ENCODE measurements around the gene RESP18. TPM values are rescaled to one million over a fixed set of nuclear protein-coding genes. Genes with fewer than 3 reads are reported as not detected.

The RESP18 gene
- total and polyA plus RNA-seq, 3 experiments from 2014 or later = not detected

- H3K9me3 ChIP-seq (ENCODE audit: low read length) = no peaks in the 10 kb centered on the region
- Mint-ChIP-seq H3K4me3 (no peak overlapping the region), H3K27me3 (peaks cover 28 to 44% of the 10 kb centered on the region in 2 donors), H3K36me3 (no peaks in the 10 kb centered on the region), H3K9me3 (no peaks in the 10 kb centered on the region), H3K27ac (no peak overlapping the region), H3K4me1 (peaks cover 7 to 14% (median 9%) of the 10 kb centered on the region in 3 donors)
- H3K36me3 ChIP-seq (ENCODE audit: insufficient read depth, low read length) = no peaks in the 10 kb centered on the region
- peaks cover 4% of the 10 kb centered on the region for H3K27me3 ChIP-seq (ENCODE audit: insufficient read depth, low read length, poor library complexity, severe bottlenecking)
- H3K4me3 ChIP-seq (ENCODE audit: low read length) = no peak overlapping the region
- POLR2A ChIA-PET = no interaction called here
- H3K4me1 ChIP-seq (ENCODE audit: insufficient read depth, low read length) = peaks cover 15% of the 10 kb centered on the region
- DNase-seq = no peak
- no peak overlapping the region for H3K27ac ChIP-seq (ENCODE audit: low read depth, low read length)
- CTCF ChIA-PET = interaction anchor here (0.9 to 4.5 kb wide), 19 partner anchors 9 to 242 kb away, joined by 3 to 31 read pairs (median 4); partner anchors contain the start of genes ANKZF1, ATG9A, DNAJB2 and NHEJ1
Observed at GRCh38 chr2:219300022-219300421, 32.5 kb downstream of the RESP18 start.

GRCh38 chr2:219299372-219299760 lies 33.2 kb downstream of the RESP18 start:
- peaks cover 4% of the 10 kb centered on the region for H3K27me3 ChIP-seq (ENCODE audit: insufficient read depth, low read length, poor library complexity, severe bottlenecking)
- Mint-ChIP-seq H3K4me3 (no peak overlapping the region), H3K27ac (peak overlapping the region in 1 of 8 donors; percentile 17), H3K27me3 (peaks cover 25 to 37% of the 10 kb centered on the region in 2 donors), H3K36me3 (no peaks in the 10 kb centered on the region), H3K9me3 (no peaks in the 10 kb centered on the region), H3K4me1 (peaks cover 8 to 18% (median 11%) of the 10 kb centered on the region in 3 donors)
- ChIA-PET POLR2A (no interaction called here), CTCF (interaction anchor here (0.6 to 4.5 kb wide), 17 partner anchors 9 to 255 kb away, joined by 3 to 31 read pairs (median 4); partner anchors contain the start of genes ANKZF1, ATG9A, DNAJB2 and NHEJ1)
- DNase-seq = no peak
- H3K36me3 ChIP-seq (ENCODE audit: insufficient read depth, low read length) = no peaks in the 10 kb centered on the region
- no peaks in the 10 kb centered on the region for H3K9me3 ChIP-seq (ENCODE audit: low read length)
- H3K4me3 ChIP-seq (ENCODE audit: low read length) = no peak overlapping the region
- H3K4me1 ChIP-seq (ENCODE audit: insufficient read depth, low read length) = peaks cover 20% of the 10 kb centered on the region
- no peak overlapping the region for H3K27ac ChIP-seq (ENCODE audit: low read depth, low read length)

GRCh38 chr2:219298759-219299371 lies 33.7 kb downstream of the RESP18 start:
- Mint-ChIP-seq H3K36me3 (no peaks in the 10 kb centered on the region), H3K9me3 (no peaks in the 10 kb centered on the region), H3K4me3 (no peak overlapping the region), H3K27me3 (peaks cover 25 to 35% of the 10 kb centered on the region in 2 donors), H3K4me1 (peaks cover 10 to 21% (median 16%) of the 10 kb centered on the region in 3 donors), H3K27ac (peak overlapping the region in 3 of 8 donors; percentile 17 to 43 (median 33))
- Histone ChIP-seq H3K27me3 (ENCODE audit: insufficient read depth, low read length, poor library complexity, severe bottlenecking) (peaks cover 4% of the 10 kb centered on the region), H3K36me3 (ENCODE audit: insufficient read depth, low read length) (no peaks in the 10 kb centered on the region), H3K27ac (ENCODE audit: low read depth, low read length) (no peak overlapping the region), H3K9me3 (ENCODE audit: low read length) (no peaks in the 10 kb centered on the region), H3K4me1 (ENCODE audit: insufficient read depth, low read length) (peaks cover 22% of the 10 kb centered on the region), H3K4me3 (ENCODE audit: low read length) (no peak overlapping the region)
- POLR2A ChIA-PET = no interaction called here
- CTCF ChIA-PET = interaction anchor here (0.6 to 5.6 kb wide), 18 partner anchors 10 to 254 kb away, joined by 3 to 132 read pairs (median 4); partner anchors contain the start of genes ANKZF1, ATG9A, DNAJB2 and NHEJ1
- peak; percentile 78 to 90 (median 82) for DNase-seq

GRCh38 chr2:219297766-219298456 lies 34.6 kb downstream of the RESP18 start:
- POLR2A ChIA-PET = no interaction called here

GRCh38 chr2:219296631-219297391 lies 35.7 kb downstream of the RESP18 start:
- Mint-ChIP-seq H3K36me3 (no peaks in the 10 kb centered on the region), H3K4me3 (no peak overlapping the region), H3K9me3 (no peaks in the 10 kb centered on the region), H3K27me3 (peaks cover 15 to 18% of the 10 kb centered on the region in 2 donors), H3K27ac (peak overlapping the region in 2 of 8 donors; percentile 68 to 93), H3K4me1 (peaks cover 10 to 21% (median 16%) of the 10 kb centered on the region in 3 donors)
- ChIA-PET CTCF (interaction anchor here (1.1 to 5.6 kb wide), 11 partner anchors 18 to 239 kb away, joined by 3 to 132 read pairs (median 26); partner anchors contain the start of genes ABCB6, CNPPD1, DNAJB2 and IHH), POLR2A (no interaction called here)
- peaks cover 4% of the 10 kb centered on the region for H3K27me3 ChIP-seq (ENCODE audit: insufficient read depth, low read length, poor library complexity, severe bottlenecking)
- H3K36me3 ChIP-seq (ENCODE audit: insufficient read depth, low read length) = no peaks in the 10 kb centered on the region
- no peak overlapping the region for H3K4me3 ChIP-seq (ENCODE audit: low read length)
- no peak overlapping the region for H3K27ac ChIP-seq (ENCODE audit: low read depth, low read length)
- no peaks in the 10 kb centered on the region for H3K9me3 ChIP-seq (ENCODE audit: low read length)
- peak in 1 of 5 donors; percentile 60 for DNase-seq
- peaks cover 22% of the 10 kb centered on the region for H3K4me1 ChIP-seq (ENCODE audit: insufficient read depth, low read length)

More at GRCh38 chr2:219297766-219298456, 34.6 kb downstream of the RESP18 start:
- peaks cover 10 to 21% (median 16%) of the 10 kb centered on the region in 3 donors for H3K4me1 Mint-ChIP-seq
- no peak overlapping the region for H3K27ac ChIP-seq (ENCODE audit: low read depth, low read length)
- peaks cover 4% of the 10 kb centered on the region for H3K27me3 ChIP-seq (ENCODE audit: insufficient read depth, low read length, poor library complexity, severe bottlenecking)
- H3K4me3 ChIP-seq (ENCODE audit: low read length) = no peak overlapping the region
- peaks cover 20 to 28% of the 10 kb centered on the region in 2 donors for H3K27me3 Mint-ChIP-seq
- no peaks in the 10 kb centered on the region for H3K36me3 ChIP-seq (ENCODE audit: insufficient read depth, low read length)
- peak overlapping the region in 3 of 8 donors; percentile 30 to 47 (median 44) for H3K27ac Mint-ChIP-seq
- no peaks in the 10 kb centered on the region for H3K36me3 Mint-ChIP-seq
- no peaks in the 10 kb centered on the region for H3K9me3 Mint-ChIP-seq
- DNase-seq = no peak
- H3K4me1 ChIP-seq (ENCODE audit: insufficient read depth, low read length) = peaks cover 22% of the 10 kb centered on the region
- no peak overlapping the region for H3K4me3 Mint-ChIP-seq
- H3K9me3 ChIP-seq (ENCODE audit: low read length) = no peaks in the 10 kb centered on the region
- CTCF ChIA-PET = interaction anchor here (1.1 to 5.6 kb wide), 10 partner anchors 11 to 240 kb away, joined by 3 to 132 read pairs (median 8); partner anchors contain the start of genes CNPPD1, DNAJB2, NHEJ1 and PTPRN

GRCh38 chr2:219296142-219296541 lies 36.4 kb downstream of the RESP18 start:
- ChIA-PET CTCF (interaction anchor here (1.5 to 7.4 kb wide), 13 partner anchors 16 to 241 kb away, joined by 7 to 258 read pairs (median 35); partner anchors contain the start of genes ABCB6, ANKZF1, ATG9A and CNPPD1), POLR2A (no interaction called here)
- no peaks in the 10 kb centered on the region for H3K9me3 ChIP-seq (ENCODE audit: low read length)
- no peaks in the 10 kb centered on the region for H3K36me3 ChIP-seq (ENCODE audit: insufficient read depth, low read length)
- no peak for DNase-seq
- Mint-ChIP-seq H3K36me3 (no peaks in the 10 kb centered on the region), H3K27ac (peak overlapping the region in 3 of 8 donors; percentile 68 to 93 (median 71)), H3K27me3 (peaks cover 11% of the 10 kb centered on the region in 2 donors), H3K4me3 (no peak overlapping the region), H3K9me3 (no peaks in the 10 kb centered on the region), H3K4me1 (peaks cover 10 to 21% (median 16%) of the 10 kb centered on the region in 3 donors)
- peaks cover 4% of the 10 kb centered on the region for H3K27me3 ChIP-seq (ENCODE audit: insufficient read depth, low read length, poor library complexity, severe bottlenecking)
- peaks cover 22% of the 10 kb centered on the region for H3K4me1 ChIP-seq (ENCODE audit: insufficient read depth, low read length)
- no peak overlapping the region for H3K4me3 ChIP-seq (ENCODE audit: low read length)
- H3K27ac ChIP-seq (ENCODE audit: low read depth, low read length) = no peak overlapping the region
